HAP-1 (cell line): ENCODE data around the gene MNX1.

Source experiments
- DNase-seq, 2 experiments: peaks; one replicate each; pipeline ENCODE4 v3.0.0-alpha.2; 2016 to 2020; ENCODE audit warnings: low spot score in 2 of 2
- H3K27me3 ChIP-seq: fragments of 250-450 bp; sonication (Bioruptor Pico); 2 replicates; pipeline ENCODE4 v1.5.1; 2020; ENCODE audit warnings: low read depth, mild to moderate bottlenecking, moderate library complexity
- H3K36me3 ChIP-seq: fragments of 250-450 bp; sonication (Bioruptor Pico); replicated peaks from 2 replicates; pipeline ENCODE4 v1.5.1; 2020; ENCODE audit warnings: mild to moderate bottlenecking
- H3K4me1 ChIP-seq: fragments of 250-450 bp; sonication (Bioruptor Pico); 2 replicates; pipeline ENCODE4 v1.5.1; 2020; ENCODE audit warnings: mild to moderate bottlenecking
- H3K4me3 ChIP-seq: fragments of 250-450 bp; sonication (Bioruptor Pico); 2 replicates; pipeline ENCODE4 v1.5.1; 2020; ENCODE audit warnings: mild to moderate bottlenecking, moderate library complexity
- H3K9me3 ChIP-seq: fragments of 250-450 bp; sonication (Bioruptor Pico); 2 replicates; pipeline ENCODE4 v1.5.1; 2020; ENCODE audit warnings: mild to moderate bottlenecking, moderate library complexity
- in situ Hi-C: fragments of 300-500 bp; cut with MboI; formaldehyde crosslinking; loops from 3 replicates; pipeline ENCODE4 v1.14.3; 2020; ENCODE audit warnings: low sequenced_read_pairs, inconsistent platforms, mixed read lengths

Gene MNX1

GRCh38 chr7:157022681-157023588 is 12.5 kb upstream of the MNX1 start:
- Histone ChIP-seq H3K4me3 (no peak overlapping the region), H3K36me3 (no peaks in the 10 kb centered on the region), H3K4me1 (no peaks in the 10 kb centered on the region), H3K9me3 (no peaks in the 10 kb centered on the region), H3K27me3 (peaks cover 45% of the 10 kb centered on the region)
- DNase-seq = no peak
- in situ Hi-C loops = no loop called here

- peaks cover 45% of the 10 kb centered on the region for H3K27me3 ChIP-seq
- H3K9me3 ChIP-seq = no peaks in the 10 kb centered on the region
- in situ Hi-C loops = no loop called here
- H3K4me1 ChIP-seq = no peaks in the 10 kb centered on the region
- DNase-seq = no peak
- H3K4me3 ChIP-seq = no peak overlapping the region
- no peaks in the 10 kb centered on the region for H3K36me3 ChIP-seq
Measured at GRCh38 chr7:157021871-157022680, 11.6 kb upstream of the MNX1 start.

- H3K27me3 ChIP-seq = peaks cover 42% of the 10 kb centered on the region
Measured at GRCh38 chr7:157021071-157021870, 10.8 kb upstream of the MNX1 start.

GRCh38 chr7:157020514-157021070 is 10.1 kb upstream of the MNX1 start:
- in situ Hi-C loops = no loop called here
- H3K27me3 ChIP-seq = peaks cover 37% of the 10 kb centered on the region

More at GRCh38 chr7:157021071-157021870, 10.8 kb upstream of the MNX1 start:
- Histone ChIP-seq H3K36me3 (no peaks in the 10 kb centered on the region), H3K4me1 (no peaks in the 10 kb centered on the region), H3K9me3 (no peaks in the 10 kb centered on the region), H3K4me3 (no peak overlapping the region)
- in situ Hi-C loops = no loop called here
- no peak for DNase-seq

GRCh38 chr7:157019718-157020451 is 9.4 kb upstream of the MNX1 start:
- no peaks in the 10 kb centered on the region for H3K4me1 ChIP-seq
- H3K4me3 ChIP-seq = no peak overlapping the region

More at GRCh38 chr7:157020514-157021070, 10.1 kb upstream of the MNX1 start:
- H3K9me3 ChIP-seq = no peaks in the 10 kb centered on the region
- no peaks in the 10 kb centered on the region for H3K36me3 ChIP-seq
- H3K4me1 ChIP-seq = no peaks in the 10 kb centered on the region
- no peak for DNase-seq
- H3K4me3 ChIP-seq = no peak overlapping the region

GRCh38 chr7:157018997-157019608 is 8.6 kb upstream of the MNX1 start:
- peaks cover 26% of the 10 kb centered on the region for H3K27me3 ChIP-seq
- no peaks in the 10 kb centered on the region for H3K36me3 ChIP-seq
- no peak overlapping the region for H3K4me3 ChIP-seq
- no peaks in the 10 kb centered on the region for H3K4me1 ChIP-seq
- H3K9me3 ChIP-seq = no peaks in the 10 kb centered on the region
- in situ Hi-C loops = no loop called here
- no peak for DNase-seq

More at GRCh38 chr7:157019718-157020451, 9.4 kb upstream of the MNX1 start:
- Histone ChIP-seq H3K36me3 (no peaks in the 10 kb centered on the region), H3K9me3 (no peaks in the 10 kb centered on the region), H3K27me3 (peaks cover 30% of the 10 kb centered on the region)
- no peak for DNase-seq
- in situ Hi-C loops = no loop called here

- no peak for DNase-seq
- Histone ChIP-seq H3K36me3 (no peaks in the 10 kb centered on the region), H3K9me3 (no peaks in the 10 kb centered on the region), H3K4me1 (no peaks in the 10 kb centered on the region), H3K27me3 (peaks cover 26% of the 10 kb centered on the region), H3K4me3 (no peak overlapping the region)
- in situ Hi-C loops = no loop called here
Measured at GRCh38 chr7:157018328-157018996, 8.0 kb upstream of the MNX1 start.

GRCh38 chr7:157017603-157018327 is 7.3 kb upstream of the MNX1 start:
- no peaks in the 10 kb centered on the region for H3K36me3 ChIP-seq
- no peak overlapping the region for H3K4me3 ChIP-seq
- in situ Hi-C loops = no loop called here
- H3K9me3 ChIP-seq = no peaks in the 10 kb centered on the region
- H3K27me3 ChIP-seq = peaks cover 24% of the 10 kb centered on the region
- no peak for DNase-seq
- H3K4me1 ChIP-seq = no peaks in the 10 kb centered on the region

- in situ Hi-C loops = no loop called here
- no peak overlapping the region for H3K4me3 ChIP-seq
- no peaks in the 10 kb centered on the region for H3K36me3 ChIP-seq
- H3K9me3 ChIP-seq = no peaks in the 10 kb centered on the region
- peaks cover 18% of the 10 kb centered on the region for H3K27me3 ChIP-seq
- H3K4me1 ChIP-seq = no peaks in the 10 kb centered on the region
- no peak for DNase-seq
Measured at GRCh38 chr7:157017149-157017548, 6.7 kb upstream of the MNX1 start.

GRCh38 chr7:157016352-157017041 is 6.0 kb upstream of the MNX1 start:
- DNase-seq = no peak
- Histone ChIP-seq H3K36me3 (no peaks in the 10 kb centered on the region), H3K27me3 (peaks cover 11% of the 10 kb centered on the region), H3K9me3 (no peaks in the 10 kb centered on the region), H3K4me3 (no peak overlapping the region), H3K4me1 (peaks cover 5% of the 10 kb centered on the region)
- in situ Hi-C loops = no loop called here

GRCh38 chr7:157016024-157016351 is 5.5 kb upstream of the MNX1 start:
- H3K9me3 ChIP-seq = no peaks in the 10 kb centered on the region
- no peak for DNase-seq
- H3K36me3 ChIP-seq = no peaks in the 10 kb centered on the region
- H3K27me3 ChIP-seq = peaks cover 9% of the 10 kb centered on the region
- H3K4me3 ChIP-seq = no peak overlapping the region
- peaks cover 10% of the 10 kb centered on the region for H3K4me1 ChIP-seq
- in situ Hi-C loops = no loop called here
